ENCODE measurements around the gene IL27RA.

IL27RA gene

GRCh38 chr19:14056741-14057356 is 25.3 kb downstream of the IL27RA start:
- peak overlapping the region; percentile 61 for H3K4me3 Mint-ChIP-seq
- H3K36me3 Mint-ChIP-seq, result peaks cover 5% of the 10 kb centered on the region
- no peak overlapping the region for H3K27ac Mint-ChIP-seq
- peaks cover 19% of the 10 kb centered on the region for H3K27me3 Mint-ChIP-seq
- H3K4me1 Mint-ChIP-seq (ENCODE audit: low read depth), result peaks cover 13% of the 10 kb centered on the region
- H3K9me3 Mint-ChIP-seq (ENCODE audit: low read depth), result no peaks in the 10 kb centered on the region

GRCh38 chr19:14058182-14059092 is 26.9 kb downstream of the IL27RA start:
- Mint-ChIP-seq H3K9me3 (ENCODE audit: low read depth) (no peaks in the 10 kb centered on the region), H3K4me1 (ENCODE audit: low read depth) (peaks cover 13% of the 10 kb centered on the region), H3K36me3 (no peaks in the 10 kb centered on the region), H3K27ac (no peak overlapping the region), H3K4me3 (peak overlapping the region; percentile 65), H3K27me3 (peaks cover 19% of the 10 kb centered on the region)

DNA sequence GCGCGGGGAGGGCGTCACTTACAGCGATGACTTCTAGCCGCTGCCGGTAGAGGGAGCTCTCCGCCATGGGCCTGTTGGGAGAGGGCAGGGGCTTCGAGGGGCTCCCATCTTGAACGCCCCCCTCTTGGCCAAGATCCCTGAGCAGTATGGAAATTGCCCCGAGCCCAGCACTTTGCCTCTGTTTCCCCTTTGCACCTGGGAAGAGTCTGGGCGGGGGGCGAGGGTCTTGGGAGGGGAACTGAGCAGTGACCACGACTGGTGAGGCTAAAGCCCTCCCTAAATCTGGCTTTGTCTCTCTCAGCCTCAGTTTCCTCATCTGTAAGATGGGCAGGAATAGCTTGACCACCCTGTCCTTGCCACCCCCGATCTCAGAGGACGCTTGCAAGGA is 27.5 kb downstream of the IL27RA start:
- Mint-ChIP-seq H3K9me3 (ENCODE audit: low read depth) (no peaks in the 10 kb centered on the region), H3K27me3 (peaks cover 19% of the 10 kb centered on the region), H3K36me3 (no peaks in the 10 kb centered on the region), H3K27ac (no peak overlapping the region), H3K4me3 (peak overlapping the region; percentile 65), H3K4me1 (ENCODE audit: low read depth) (peaks cover 12% of the 10 kb centered on the region)

DNA sequence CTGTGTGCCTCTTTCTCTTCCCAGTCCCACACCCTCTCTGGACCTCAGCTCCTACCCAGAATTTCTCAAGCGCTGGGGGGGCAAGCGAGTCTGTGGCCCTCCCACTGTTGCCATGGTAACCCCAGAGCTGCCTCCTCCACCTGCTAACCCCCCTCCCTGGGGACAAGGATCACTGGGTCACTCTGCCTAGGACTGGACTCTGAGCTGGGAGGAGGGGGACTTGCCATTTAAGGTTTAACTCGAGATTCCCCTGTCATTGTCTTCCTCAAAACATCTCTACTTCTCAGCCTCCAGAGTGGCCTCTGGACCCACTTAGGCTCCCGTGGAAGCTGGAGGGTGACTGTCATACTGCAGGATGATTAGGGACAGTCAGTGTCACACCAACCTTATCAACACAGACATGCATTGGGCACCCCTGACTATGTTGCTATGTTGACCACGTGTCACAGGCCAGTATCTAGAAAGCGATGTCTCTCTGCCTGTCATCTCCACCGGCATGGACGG is 28.1 kb downstream of the IL27RA start:
- peaks cover 19% of the 10 kb centered on the region for H3K27me3 Mint-ChIP-seq
- H3K27ac Mint-ChIP-seq, result no peak overlapping the region
- H3K9me3 Mint-ChIP-seq (ENCODE audit: low read depth), result no peaks in the 10 kb centered on the region
- no peaks in the 10 kb centered on the region for H3K36me3 Mint-ChIP-seq
- no peak overlapping the region for H3K4me3 Mint-ChIP-seq
- peaks cover 12% of the 10 kb centered on the region for H3K4me1 Mint-ChIP-seq (ENCODE audit: low read depth)

DNA sequence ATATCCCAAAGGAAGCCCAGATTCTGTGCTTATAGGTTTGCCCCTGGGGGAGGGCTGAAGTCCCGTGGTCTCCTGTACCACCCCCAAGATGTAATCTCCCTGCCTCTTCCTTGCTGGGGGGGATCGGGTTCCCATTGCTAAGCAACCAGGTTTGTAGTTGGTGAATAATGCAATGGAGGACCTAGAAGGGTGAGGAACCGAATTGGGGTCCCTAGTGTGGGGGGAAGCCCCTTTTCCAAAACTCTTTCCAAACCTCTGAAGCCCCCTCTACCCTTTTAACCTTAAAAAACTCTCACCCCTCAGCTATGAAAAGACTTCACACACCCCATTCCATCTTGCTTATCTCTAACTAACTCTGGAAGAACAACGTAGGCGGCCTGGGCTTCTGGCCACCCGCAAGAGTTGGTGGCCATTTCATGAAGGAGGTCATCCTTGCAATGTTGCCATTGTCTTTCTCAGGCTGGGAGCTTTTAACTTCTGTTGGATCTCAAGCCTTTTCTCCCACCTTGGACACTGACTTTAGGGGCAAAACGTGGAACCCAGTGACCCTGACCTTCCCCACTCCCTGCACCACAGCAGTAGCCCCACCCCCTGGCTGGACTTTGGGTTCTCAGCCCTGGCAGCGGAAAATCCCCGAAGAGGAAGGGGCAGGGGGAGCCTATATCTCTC is 29.7 kb downstream of the IL27RA start:
- Mint-ChIP-seq H3K27ac (no peak overlapping the region), H3K36me3 (no peaks in the 10 kb centered on the region), H3K4me3 (no peak overlapping the region), H3K4me1 (ENCODE audit: low read depth) (peaks cover 12% of the 10 kb centered on the region), H3K9me3 (ENCODE audit: low read depth) (no peaks in the 10 kb centered on the region), H3K27me3 (peaks cover 19% of the 10 kb centered on the region)

GRCh38 chr19:14061751-14062557 is 30.4 kb downstream of the IL27RA start, which contains the start of gene PALM3:
Gene PALM3 (minus strand): TSS chr19:14062076. CDS start chr19:14061980, 96 bp downstream.
- Mint-ChIP-seq H3K36me3 (no peaks in the 10 kb centered on the region), H3K4me3 (no peak within 1 kb of the TSS), H3K27ac (no peak within 1 kb of the TSS), H3K27me3 (peaks cover 21% of the 10 kb centered on the region), H3K9me3 (ENCODE audit: low read depth) (no peaks in the 10 kb centered on the region), H3K4me1 (ENCODE audit: low read depth) (peaks cover 12% of the 10 kb centered on the region)

- Mint-ChIP-seq H3K4me1 (ENCODE audit: low read depth) (peaks cover 12% of the 10 kb centered on the region), H3K27me3 (peaks cover 21% of the 10 kb centered on the region), H3K9me3 (ENCODE audit: low read depth) (no peaks in the 10 kb centered on the region), H3K4me3 (no peak overlapping the region), H3K27ac (no peak overlapping the region), H3K36me3 (no peaks in the 10 kb centered on the region)
These were observed 30.9 kb downstream of the IL27RA start for GRCh38 chr19:14062558-14062855.

DNA sequence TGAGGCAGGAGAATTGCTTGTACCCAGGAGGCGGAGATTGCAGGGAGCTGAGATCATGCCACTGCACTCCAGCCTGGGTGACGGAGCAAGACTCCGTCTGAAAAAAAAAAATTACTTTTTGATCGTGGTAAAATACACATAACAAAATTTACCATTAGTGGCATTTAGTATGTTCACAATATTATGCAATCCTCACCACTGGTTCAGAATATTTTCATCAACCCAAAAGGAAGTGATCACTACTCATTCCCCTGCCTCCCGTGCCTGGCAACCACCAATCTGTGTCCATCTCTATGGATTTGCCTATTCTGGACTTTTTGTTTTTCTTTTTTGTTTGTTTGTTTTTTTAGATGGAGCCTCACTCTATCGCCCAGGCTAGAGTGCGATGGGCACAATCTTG is 31.5 kb downstream of the IL27RA start:
- no peaks in the 10 kb centered on the region for H3K9me3 Mint-ChIP-seq (ENCODE audit: low read depth)
- H3K4me3 Mint-ChIP-seq, result no peak overlapping the region
- no peak overlapping the region for H3K27ac Mint-ChIP-seq
- H3K27me3 Mint-ChIP-seq, result peaks cover 21% of the 10 kb centered on the region
- H3K4me1 Mint-ChIP-seq (ENCODE audit: low read depth), result peaks cover 8% of the 10 kb centered on the region
- H3K36me3 Mint-ChIP-seq, result no peaks in the 10 kb centered on the region

DNA sequence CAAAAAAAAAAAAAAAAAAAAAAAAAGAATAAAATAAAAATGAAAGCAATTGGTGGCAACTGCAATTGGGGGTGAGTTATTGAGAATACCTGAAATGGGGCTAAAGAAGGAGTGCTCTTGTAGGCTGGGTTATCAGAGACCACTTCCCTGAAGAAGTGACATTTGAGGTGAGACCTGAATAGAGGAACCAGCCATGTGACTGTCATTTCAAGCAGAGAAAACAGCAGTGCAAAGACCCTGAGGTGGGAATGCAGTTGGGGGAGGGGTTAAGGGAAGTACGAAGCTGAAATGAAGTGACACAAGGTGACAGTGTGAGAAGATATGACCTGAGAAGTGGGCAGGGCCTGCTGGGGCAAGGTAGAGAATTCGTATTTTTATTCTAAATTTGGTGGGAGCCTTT is 34.6 kb downstream of the IL27RA start:
- Mint-ChIP-seq H3K9me3 (ENCODE audit: low read depth) (no peaks in the 10 kb centered on the region), H3K36me3 (no peaks in the 10 kb centered on the region), H3K4me1 (ENCODE audit: low read depth) (peaks cover 1% of the 10 kb centered on the region), H3K27me3 (peaks cover 2% of the 10 kb centered on the region), H3K27ac (no peak overlapping the region), H3K4me3 (no peak overlapping the region)

DNA sequence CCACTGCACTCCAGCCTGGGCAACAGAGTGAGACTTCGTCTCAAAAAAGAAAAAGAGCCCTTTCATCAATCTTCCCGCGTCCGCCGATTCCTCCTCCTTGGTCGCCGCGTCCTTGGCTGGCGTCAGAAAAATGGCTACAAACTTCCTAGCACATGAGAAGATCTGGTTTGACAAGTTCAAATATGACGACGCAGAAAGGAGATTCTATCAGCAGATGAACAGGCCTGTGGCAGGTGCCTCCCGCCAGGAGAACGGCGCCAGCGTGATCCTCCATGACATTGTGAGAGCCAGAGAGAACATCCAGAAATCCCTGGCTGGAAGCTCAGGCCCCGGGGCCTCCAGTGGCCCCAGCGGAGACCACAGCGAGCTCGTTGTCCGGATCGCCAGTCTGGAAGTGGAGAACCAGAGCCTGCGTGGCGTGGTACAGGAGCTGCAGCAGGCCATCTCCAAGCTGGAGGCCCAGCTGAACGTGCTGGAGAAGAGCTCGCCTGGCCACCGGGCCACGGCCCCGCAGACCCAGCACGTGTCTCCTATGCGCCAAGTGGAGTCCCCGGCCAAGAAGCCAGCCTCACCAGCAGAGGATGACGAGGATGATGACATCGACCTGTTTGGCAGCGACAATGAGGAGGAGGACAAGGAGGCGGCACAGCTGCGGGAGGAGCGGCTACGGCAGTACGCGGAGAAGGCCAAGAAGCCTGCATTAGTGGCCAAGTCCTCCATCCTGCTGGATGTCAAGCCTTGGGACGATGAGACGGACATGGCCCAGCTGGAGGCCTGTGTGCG is 38.9 kb downstream of the IL27RA start:
- peaks cover 16% of the 10 kb centered on the region for H3K4me1 Mint-ChIP-seq (ENCODE audit: low read depth)
- no peaks in the 10 kb centered on the region for H3K9me3 Mint-ChIP-seq (ENCODE audit: low read depth)
- peaks cover 2% of the 10 kb centered on the region for H3K27me3 Mint-ChIP-seq
- no peak overlapping the region for H3K4me3 Mint-ChIP-seq
- H3K36me3 Mint-ChIP-seq, result no peaks in the 10 kb centered on the region
- no peak overlapping the region for H3K27ac Mint-ChIP-seq

- Mint-ChIP-seq H3K27me3 (no peaks in the 10 kb centered on the region), H3K4me3 (peak within 1 kb of the TSS; percentile 92), H3K27ac (no peak within 1 kb of the TSS), H3K9me3 (ENCODE audit: low read depth) (no peaks in the 10 kb centered on the region), H3K4me1 (ENCODE audit: low read depth) (peaks cover 16% of the 10 kb centered on the region), H3K36me3 (no peaks in the 10 kb centered on the region)
These were observed 41.1 kb downstream of the IL27RA start, which contains the start of gene MISP3 for GRCh38 chr19:14072535-14073260. Gene MISP3 (plus strand): TSS chr19:14072786. CDS start chr19:14073310, 524 bp downstream.

DNA sequence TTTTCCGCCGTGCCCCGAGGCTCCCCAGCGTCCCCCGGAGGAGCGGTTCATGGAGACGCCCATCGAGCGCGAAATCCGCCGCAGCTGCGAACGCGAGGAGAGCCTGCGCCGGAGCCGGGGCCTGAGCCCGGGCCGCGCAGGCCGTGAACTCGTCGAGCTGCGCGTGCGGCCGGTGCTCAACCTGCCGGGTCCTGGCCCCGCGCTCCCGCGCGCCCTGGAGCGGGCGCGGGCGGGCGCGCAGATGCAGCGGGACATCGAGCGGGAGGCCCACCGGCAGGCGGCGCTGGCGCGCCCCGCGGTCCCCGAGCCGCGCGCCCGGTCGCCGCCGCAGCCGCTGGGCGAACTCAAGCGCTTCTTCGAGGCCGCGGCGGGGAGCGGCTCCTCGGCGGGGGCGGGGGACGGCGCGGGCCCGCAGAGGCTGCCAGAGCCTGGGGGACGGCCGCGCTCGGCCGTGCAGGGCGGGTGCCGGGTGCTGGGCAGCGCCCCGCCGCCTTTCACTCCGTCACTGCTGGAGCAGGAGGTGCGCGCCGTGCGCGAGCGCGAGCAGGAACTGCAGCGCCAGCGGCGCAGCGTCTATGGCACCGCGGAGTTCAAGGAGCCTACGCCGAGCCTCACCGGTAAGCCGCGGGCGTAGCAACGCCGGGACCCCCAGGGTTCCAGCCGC is 41.8 kb downstream of the IL27RA start:
- no peaks in the 10 kb centered on the region for H3K9me3 Mint-ChIP-seq (ENCODE audit: low read depth)
- H3K4me3 Mint-ChIP-seq, result peak overlapping the region; percentile 92
- H3K27me3 Mint-ChIP-seq, result no peaks in the 10 kb centered on the region
- H3K4me1 Mint-ChIP-seq (ENCODE audit: low read depth), result peaks cover 16% of the 10 kb centered on the region
- no peak overlapping the region for H3K27ac Mint-ChIP-seq
- H3K36me3 Mint-ChIP-seq, result no peaks in the 10 kb centered on the region
